Aorta (tissue), 5 donors: ENCODE measurements around the gene LHFPL3. TPM values are rescaled to one million over a fixed set of nuclear protein-coding genes. Genes with fewer than 3 reads are reported as not detected.

Source experiments
- ATAC-seq: fragments of 200-7000 bp; cut with Tn5 transposase; one replicate; pipeline ENCODE4 v1.9.1; 2022; ENCODE audit warnings: moderate library complexity; ENCODE audit not compliant: low FRiP score
- DNase-seq, 2 donors: peaks; one replicate each; pipeline ENCODE4 v3.0.0-alpha.2; 2020
- H3K27ac ChIP-seq, 2 donors: one replicate each; pipeline ENCODE4 v1.5.1; 2013; ENCODE audit warnings: low read length in 2 of 2, mild to moderate bottlenecking in 2 of 2, moderate library complexity in 2 of 2, control low read depth in 1 of 2, inconsistent platforms in 1 of 2, low read depth in 1 of 2
- H3K27me3 ChIP-seq, 2 donors: one replicate each; pipeline ENCODE4 v1.6.1; 2013; ENCODE audit warnings: control low read depth in 1 of 2, low read length in 1 of 2, mild to moderate bottlenecking in 1 of 2, moderate library complexity in 1 of 2; ENCODE audit not compliant: insufficient read depth in 2 of 2, control insufficient read depth in 1 of 2
- H3K36me3 ChIP-seq, 2 donors: one replicate each; pipeline ENCODE4 v1.6.1; 2013; ENCODE audit warnings: control low read depth in 1 of 2, low read length in 1 of 2, mild to moderate bottlenecking in 1 of 2; ENCODE audit not compliant: insufficient read depth in 2 of 2, control insufficient read depth in 1 of 2
- H3K4me1 ChIP-seq, 2 donors: one replicate each; pipeline ENCODE4 v1.6.1; 2013; ENCODE audit warnings: low read length in 2 of 2, control low read depth in 1 of 2, mild to moderate bottlenecking in 1 of 2, moderate library complexity in 1 of 2; ENCODE audit not compliant: insufficient read depth in 2 of 2, control insufficient read depth in 1 of 2
- H3K4me3 ChIP-seq, 2 donors: one replicate each; pipeline ENCODE4 v1.5.1; 2013; ENCODE audit warnings: low read length in 2 of 2, control low read depth in 1 of 2, mild to moderate bottlenecking in 1 of 2
- H3K9me3 ChIP-seq: one replicate; pipeline ENCODE4 v1.6.1; 2013; ENCODE audit warnings: mild to moderate bottlenecking, low read length; ENCODE audit not compliant: control insufficient read depth
- WGBS, 2 donors: extraction: QIAGEN DNeasy Blood & Tissue Kit; methylation state at CpG; one replicate each; pipeline ENCODE4 v1.1.7; 2013; 5-methylcytosine and 5-hydroxymethylcytosine counted together
- intact Hi-C, 2 donors: fragments of 100-400 bp; cut with DNase I; formaldehyde crosslinking; loops; one replicate each; pipeline versions ENCODE4 v1.14.2 to v1.15.0; 2022
- polyA plus RNA-seq, 2 donors: library from polyadenylated mRNA; stranded (reverse); fragments of 200-250 nt; gene quantifications; one replicate each; pipeline ENCODE4 v1.2.3, GENCODE V29; 2013
- total RNA-seq, 2 donors: library from RNA; stranded (reverse); fragmentation: NEBNext Ultra II Directional; extraction: Animal tissue kit (Norgen Biotek cat#: 25700); gene quantifications; one replicate each; pipeline ENCODE4 v1.2.1, GENCODE V29; 2021
- donor health status: healthy with polysubstance abuse.
- donor health status: Bipolar disorder and iron deficiency.
- donor health status: DM: no; HTN: no; CAD: no.
- donor health status: DM: no; HTN: no; CAD: no.
- donor health status: DM: yes; HTN: yes; CAD: no.

The LHFPL3 gene
- total and polyA plus RNA-seq, 4 donors: not detected

- Histone ChIP-seq H3K36me3 (no peaks in the 10 kb centered on the region), H3K9me3 (no peaks in the 10 kb centered on the region)
- 70 to 77% methylated on average over 3 of the region's 3 CpGs for WGBS, 2 donors
These were observed 472.6 kb downstream of the LHFPL3 start for GRCh38 chr7:104801022-104801421.

GRCh38 chr7:104803931-104804330, 475.5 kb downstream of the LHFPL3 start:
- WGBS, 2 donors: 68 to 69% methylated on average over 4 of the region's 4 CpGs
- ATAC-seq (no peak), DNase-seq (no peak)
- H3K4me3 ChIP-seq: no peak overlapping the region
- no peaks in the 10 kb centered on the region for H3K36me3 ChIP-seq
- H3K27me3 ChIP-seq: no peaks in the 10 kb centered on the region
- intact Hi-C loops: no loop called here
- no peak overlapping the region for H3K27ac ChIP-seq
- H3K4me1 ChIP-seq: no peaks in the 10 kb centered on the region
- H3K9me3 ChIP-seq: no peaks in the 10 kb centered on the region

More at GRCh38 chr7:104801022-104801421, 472.6 kb downstream of the LHFPL3 start:
- intact Hi-C loops: no loop called here
- no peak for DNase-seq
- no peak for ATAC-seq
- no peak overlapping the region for H3K4me3 ChIP-seq
- no peaks in the 10 kb centered on the region for H3K27me3 ChIP-seq
- H3K27ac ChIP-seq: no peak overlapping the region
- no peaks in the 10 kb centered on the region for H3K4me1 ChIP-seq

DNA sequence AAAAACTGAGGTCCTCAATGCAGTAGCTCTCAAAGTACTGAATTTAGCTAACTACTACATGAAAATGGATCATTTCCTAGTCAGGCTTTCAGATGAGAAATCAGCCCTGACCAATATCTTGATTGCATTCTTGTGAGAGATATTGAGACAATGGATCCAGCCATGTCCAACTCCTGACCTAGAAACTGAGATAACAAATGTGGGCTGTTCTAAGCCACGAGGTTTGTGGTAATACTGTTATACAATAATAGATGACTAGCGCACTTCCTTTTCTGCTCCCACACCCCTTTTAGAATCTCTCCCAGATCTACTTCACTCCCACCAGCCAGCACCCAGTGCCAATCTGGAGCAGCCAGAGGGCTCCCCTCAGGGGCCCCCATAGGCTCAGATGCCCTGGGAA, 476.3 kb downstream of the LHFPL3 start:
- 70 to 74% methylated on average over 2 of the region's 2 CpGs for WGBS, 2 donors
- H3K4me1 ChIP-seq: no peaks in the 10 kb centered on the region
- no peaks in the 10 kb centered on the region for H3K27me3 ChIP-seq
- DNase-seq (no peak), ATAC-seq (no peak)
- no peaks in the 10 kb centered on the region for H3K36me3 ChIP-seq
- no peaks in the 10 kb centered on the region for H3K9me3 ChIP-seq
- no peak overlapping the region for H3K27ac ChIP-seq
- H3K4me3 ChIP-seq: no peak overlapping the region
- intact Hi-C loops: no loop called here

GRCh38 chr7:104805449-104806317, 477.3 kb downstream of the LHFPL3 start:
- Histone ChIP-seq H3K9me3 (no peaks in the 10 kb centered on the region), H3K36me3 (no peaks in the 10 kb centered on the region), H3K27me3 (no peaks in the 10 kb centered on the region), H3K4me1 (no peaks in the 10 kb centered on the region), H3K27ac (no peak overlapping the region), H3K4me3 (no peak overlapping the region)
- WGBS, 2 donors: 73 to 74% methylated on average over 8 of the region's 8 CpGs
- ATAC-seq (no peak), DNase-seq (no peak)
- intact Hi-C loops: no loop called here

- no peaks in the 10 kb centered on the region for H3K9me3 ChIP-seq
- ATAC-seq (no peak), DNase-seq (no peak)
- H3K4me1 ChIP-seq: no peaks in the 10 kb centered on the region
- no peak overlapping the region for H3K27ac ChIP-seq
- no peaks in the 10 kb centered on the region for H3K27me3 ChIP-seq
- H3K4me3 ChIP-seq: no peak overlapping the region
- intact Hi-C loops: no loop called here
- WGBS, 2 donors: 55 to 62% methylated on average over 6 of the region's 6 CpGs
- H3K36me3 ChIP-seq: no peaks in the 10 kb centered on the region
These were observed 479.3 kb downstream of the LHFPL3 start for GRCh38 chr7:104807671-104808070.

DNA sequence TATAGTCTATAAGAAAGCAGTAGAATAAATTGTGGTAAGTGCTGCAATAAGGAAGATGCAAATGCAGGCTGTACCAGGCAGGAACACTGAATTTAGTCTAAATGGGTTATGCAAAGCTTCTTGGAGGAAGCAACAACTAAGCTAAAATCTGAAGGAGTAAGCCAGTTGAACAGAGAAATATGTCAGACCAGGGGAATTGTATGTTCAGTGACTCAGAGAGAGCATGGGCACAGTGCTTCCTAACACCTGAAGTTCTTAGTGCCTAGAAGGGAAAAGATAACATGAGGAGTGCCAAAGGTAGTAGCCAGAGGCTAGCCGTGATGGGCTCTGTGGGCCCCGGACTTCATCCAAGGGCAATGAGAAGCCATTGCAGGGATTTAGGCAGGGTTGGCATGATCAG, 481.5 kb downstream of the LHFPL3 start:
- ATAC-seq (no peak), DNase-seq (no peak)
- H3K27me3 ChIP-seq: no peaks in the 10 kb centered on the region
- 86 to 88% methylated on average over 2 of the region's 2 CpGs for WGBS, 2 donors
- no peak overlapping the region for H3K27ac ChIP-seq
- no peaks in the 10 kb centered on the region for H3K36me3 ChIP-seq
- intact Hi-C loops: no loop called here
- no peak overlapping the region for H3K4me3 ChIP-seq
- no peaks in the 10 kb centered on the region for H3K9me3 ChIP-seq
- H3K4me1 ChIP-seq: no peaks in the 10 kb centered on the region

GRCh38 chr7:104814126-104814525, 485.7 kb downstream of the LHFPL3 start:
- intact Hi-C loops: no loop called here
- Histone ChIP-seq H3K36me3 (no peaks in the 10 kb centered on the region), H3K9me3 (no peaks in the 10 kb centered on the region), H3K27ac (no peak overlapping the region), H3K4me1 (no peaks in the 10 kb centered on the region), H3K4me3 (no peak overlapping the region), H3K27me3 (no peaks in the 10 kb centered on the region)
- DNase-seq (no peak), ATAC-seq (no peak)
- WGBS, 2 donors: 73 to 79% methylated on average over 3 of the region's 3 CpGs

GRCh38 chr7:104814671-104815400, 486.4 kb downstream of the LHFPL3 start:
- ATAC-seq (peak; percentile 26), DNase-seq (peak in 1 of 2 donors; percentile 35)
- intact Hi-C loops: no loop called here
- H3K9me3 ChIP-seq: no peaks in the 10 kb centered on the region
- WGBS, 2 donors: 80 to 81% methylated on average over 17 of the region's 17 CpGs
- H3K36me3 ChIP-seq: no peaks in the 10 kb centered on the region
- H3K27ac ChIP-seq: no peak overlapping the region
- no peaks in the 10 kb centered on the region for H3K4me1 ChIP-seq
- H3K4me3 ChIP-seq: no peak overlapping the region
- H3K27me3 ChIP-seq: no peaks in the 10 kb centered on the region

- no peaks in the 10 kb centered on the region for H3K27me3 ChIP-seq
- no peaks in the 10 kb centered on the region for H3K9me3 ChIP-seq
- ATAC-seq (no peak), DNase-seq (no peak)
- intact Hi-C loops: no loop called here
- no peaks in the 10 kb centered on the region for H3K36me3 ChIP-seq
- H3K27ac ChIP-seq: no peak overlapping the region
- no peak overlapping the region for H3K4me3 ChIP-seq
- H3K4me1 ChIP-seq: no peaks in the 10 kb centered on the region
- WGBS, 2 donors: 37 to 47% methylated on average over 2 of the region's 2 CpGs
These were observed 488.1 kb downstream of the LHFPL3 start for GRCh38 chr7:104816537-104816936.
